Breast epithelium (tissue), 3 donors: Measurements from ENCODE around the gene CCDC171.

Experiments used
- POLR2A ChIP-seq: fragments of 450-650 bp; IDR thresholded peaks from one replicate; pipeline ENCODE4 v1.6.1; 2016; ENCODE audit warnings: antibody characterized with exemption, mild to moderate bottlenecking, moderate library complexity
- POLR2AphosphoS5 ChIP-seq, 3 donors: sonication (generic); formaldehyde crosslinking; IDR thresholded peaks; one replicate each; pipeline ENCODE4 v1.6.1; 2017; ENCODE audit warnings: antibody characterized with exemption in 3 of 3
- TF ChIP-seq, protein P1 (sequence below), 3 donors: fragments of 450-650 bp; IDR thresholded peaks; one replicate each; pipeline ENCODE4 v1.5.1; 2016 to 2017; ENCODE audit warnings: antibody characterized with exemption in 3 of 3, mild to moderate bottlenecking in 3 of 3, moderate library complexity in 3 of 3

DNA sequence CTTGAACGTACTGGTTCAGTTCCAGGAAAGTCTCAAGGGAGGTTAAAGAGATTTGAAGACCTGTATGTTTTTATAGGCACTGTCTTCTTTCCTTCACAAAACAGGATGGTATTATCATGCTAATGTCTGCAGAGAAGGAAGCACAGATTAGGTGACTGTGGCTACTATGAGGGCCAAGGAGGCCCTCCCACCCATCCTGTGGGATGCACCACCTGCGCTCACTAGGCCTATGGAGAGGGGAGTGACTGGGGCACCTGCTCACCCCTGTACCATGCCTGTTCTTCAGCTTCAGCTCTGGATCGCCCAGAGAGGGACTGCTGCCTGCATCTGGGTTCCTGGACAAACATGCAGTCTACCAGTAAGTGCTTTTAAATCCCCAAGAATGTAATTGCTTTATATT is 469.4 kb downstream of the CCDC171 start:
- TF ChIP-seq POLR2AphosphoS5 (IDR thresholded peaks at IDR 0.05) (no peak), POLR2A (no peak)
- TF ChIP-seq, protein P1, sequence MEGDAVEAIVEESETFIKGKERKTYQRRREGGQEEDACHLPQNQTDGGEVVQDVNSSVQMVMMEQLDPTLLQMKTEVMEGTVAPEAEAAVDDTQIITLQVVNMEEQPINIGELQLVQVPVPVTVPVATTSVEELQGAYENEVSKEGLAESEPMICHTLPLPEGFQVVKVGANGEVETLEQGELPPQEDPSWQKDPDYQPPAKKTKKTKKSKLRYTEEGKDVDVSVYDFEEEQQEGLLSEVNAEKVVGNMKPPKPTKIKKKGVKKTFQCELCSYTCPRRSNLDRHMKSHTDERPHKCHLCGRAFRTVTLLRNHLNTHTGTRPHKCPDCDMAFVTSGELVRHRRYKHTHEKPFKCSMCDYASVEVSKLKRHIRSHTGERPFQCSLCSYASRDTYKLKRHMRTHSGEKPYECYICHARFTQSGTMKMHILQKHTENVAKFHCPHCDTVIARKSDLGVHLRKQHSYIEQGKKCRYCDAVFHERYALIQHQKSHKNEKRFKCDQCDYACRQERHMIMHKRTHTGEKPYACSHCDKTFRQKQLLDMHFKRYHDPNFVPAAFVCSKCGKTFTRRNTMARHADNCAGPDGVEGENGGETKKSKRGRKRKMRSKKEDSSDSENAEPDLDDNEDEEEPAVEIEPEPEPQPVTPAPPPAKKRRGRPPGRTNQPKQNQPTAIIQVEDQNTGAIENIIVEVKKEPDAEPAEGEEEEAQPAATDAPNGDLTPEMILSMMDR (IDR thresholded peaks at IDR 0.05): no peak
